Parathyroid adenoma (tissue), 2 donors: Measurements from ENCODE around the gene OR1N1.

Source experiments
- H2AFZ ChIP-seq: fragments of 300-600 bp; sonication (generic); one replicate; pipeline ENCODE4 v1.7.0; 2017; ENCODE audit warnings: antibody characterized with exemption, mild to moderate bottlenecking
- H3K27ac ChIP-seq: fragments of 300-600 bp; sonication (generic); one replicate; pipeline ENCODE4 v1.7.0; 2017
- H3K27me3 ChIP-seq: fragments of 300-600 bp; sonication (generic); one replicate; pipeline ENCODE4 v1.7.0; 2017; ENCODE audit warnings: low read length; ENCODE audit not compliant: control insufficient read depth, insufficient read depth
- H3K36me3 ChIP-seq: fragments of 300-600 bp; sonication (generic); one replicate; pipeline ENCODE4 v1.7.0; 2017; ENCODE audit warnings: low read length; ENCODE audit not compliant: control insufficient read depth, insufficient read depth
- H3K4me1 ChIP-seq: fragments of 300-600 bp; sonication (generic); one replicate; pipeline ENCODE4 v1.7.0; 2017; ENCODE audit warnings: control low read depth
- H3K4me2 ChIP-seq: fragments of 300-600 bp; sonication (generic); one replicate; pipeline ENCODE4 v1.7.0; 2017; ENCODE audit warnings: low read length
- H3K4me3 ChIP-seq: fragments of 300-600 bp; sonication (generic); one replicate; pipeline ENCODE4 v1.7.0; 2017; ENCODE audit warnings: low read depth, low read length
- H3K79me2 ChIP-seq: fragments of 300-600 bp; sonication (generic); one replicate; pipeline ENCODE4 v1.7.0; 2017; ENCODE audit warnings: control low read depth
- H3K9ac ChIP-seq: fragments of 300-600 bp; sonication (generic); one replicate; pipeline ENCODE4 v1.7.0; 2017; ENCODE audit warnings: mild to moderate bottlenecking
- H3K9me3 ChIP-seq: fragments of 300-600 bp; sonication (generic); one replicate; pipeline ENCODE4 v1.7.0; 2017; ENCODE audit warnings: low read length; ENCODE audit not compliant: control insufficient read depth
- TF ChIP-seq, protein P1 (sequence below): fragments of 300-600 bp; sonication (generic); IDR thresholded peaks from one replicate; pipeline ENCODE4 v1.7.0; 2017; ENCODE audit warnings: antibody characterized with exemption, mild to moderate bottlenecking
- donor health status: primary hyperparathyroidism.

The OR1N1 gene

DNA sequence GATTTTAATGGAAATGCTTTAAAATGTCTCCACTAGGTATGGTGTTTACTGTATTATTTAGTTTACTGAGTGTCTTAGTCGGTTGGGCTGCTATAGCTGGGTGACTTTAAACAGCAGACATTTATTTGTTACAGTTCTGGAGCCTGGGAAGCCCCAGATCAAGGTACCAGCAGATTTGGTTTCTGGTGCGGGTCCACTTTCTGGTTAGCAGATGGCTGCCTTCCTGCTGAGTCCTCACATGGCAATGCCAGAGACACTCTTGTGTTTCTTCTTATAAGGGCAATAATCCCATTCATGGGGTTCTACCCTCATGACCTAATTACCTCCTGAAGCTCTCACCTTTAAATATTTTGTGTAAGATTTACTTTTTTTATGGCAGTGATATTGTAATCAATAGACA, 8.9 kb downstream of the OR1N1 start:
- Histone ChIP-seq H3K79me2 (no peaks in the 10 kb centered on the region), H3K27me3 (no peaks in the 10 kb centered on the region), H3K4me3 (no peak overlapping the region), H3K36me3 (no peaks in the 10 kb centered on the region), H3K9ac (no peak overlapping the region), H2AFZ (no peak overlapping the region), H3K4me2 (no peak overlapping the region), H3K27ac (no peak overlapping the region), H3K4me1 (no peaks in the 10 kb centered on the region), H3K9me3 (no peaks in the 10 kb centered on the region)
- TF ChIP-seq, protein P1, sequence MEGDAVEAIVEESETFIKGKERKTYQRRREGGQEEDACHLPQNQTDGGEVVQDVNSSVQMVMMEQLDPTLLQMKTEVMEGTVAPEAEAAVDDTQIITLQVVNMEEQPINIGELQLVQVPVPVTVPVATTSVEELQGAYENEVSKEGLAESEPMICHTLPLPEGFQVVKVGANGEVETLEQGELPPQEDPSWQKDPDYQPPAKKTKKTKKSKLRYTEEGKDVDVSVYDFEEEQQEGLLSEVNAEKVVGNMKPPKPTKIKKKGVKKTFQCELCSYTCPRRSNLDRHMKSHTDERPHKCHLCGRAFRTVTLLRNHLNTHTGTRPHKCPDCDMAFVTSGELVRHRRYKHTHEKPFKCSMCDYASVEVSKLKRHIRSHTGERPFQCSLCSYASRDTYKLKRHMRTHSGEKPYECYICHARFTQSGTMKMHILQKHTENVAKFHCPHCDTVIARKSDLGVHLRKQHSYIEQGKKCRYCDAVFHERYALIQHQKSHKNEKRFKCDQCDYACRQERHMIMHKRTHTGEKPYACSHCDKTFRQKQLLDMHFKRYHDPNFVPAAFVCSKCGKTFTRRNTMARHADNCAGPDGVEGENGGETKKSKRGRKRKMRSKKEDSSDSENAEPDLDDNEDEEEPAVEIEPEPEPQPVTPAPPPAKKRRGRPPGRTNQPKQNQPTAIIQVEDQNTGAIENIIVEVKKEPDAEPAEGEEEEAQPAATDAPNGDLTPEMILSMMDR, result no peak

DNA sequence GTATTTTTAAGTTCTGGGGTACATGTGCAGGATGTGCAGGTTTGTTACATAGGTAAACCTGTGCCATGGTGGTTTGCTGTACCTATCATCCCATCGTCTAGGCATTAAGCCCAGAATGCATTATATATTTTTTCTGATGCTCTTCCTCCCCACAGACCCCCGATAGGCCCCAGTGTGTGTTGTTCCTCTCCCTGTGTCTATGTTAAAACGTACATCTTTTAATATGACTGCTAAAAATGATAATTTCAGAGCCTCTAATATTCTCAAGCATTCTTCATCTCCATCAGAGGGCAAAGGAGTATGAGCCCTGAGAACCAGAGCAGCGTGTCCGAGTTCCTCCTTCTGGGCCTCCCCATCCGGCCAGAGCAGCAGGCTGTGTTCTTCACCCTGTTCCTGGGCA, 16.6 kb downstream of the OR1N1 start, which contains the start of gene OR1J2:
Gene OR1J2 (plus strand): TSS at position 301 of the 400 bp plus-strand sequence. CDS start 0 bp downstream, at position 301.
- H3K4me2 ChIP-seq, result no peak within 1 kb of the TSS
- no peaks in the 10 kb centered on the region for H3K4me1 ChIP-seq
- H3K36me3 ChIP-seq, result no peaks in the 10 kb centered on the region
- TF ChIP-seq, protein P1, result no peak
- no peak within 1 kb of the TSS for H3K27ac ChIP-seq
- H3K79me2 ChIP-seq, result no peaks in the 10 kb centered on the region
- no peaks in the 10 kb centered on the region for H3K9me3 ChIP-seq
- H3K4me3 ChIP-seq, result no peak within 1 kb of the TSS
- H2AFZ ChIP-seq, result no peak within 1 kb of the TSS
- H3K27me3 ChIP-seq, result no peaks in the 10 kb centered on the region
- no peak within 1 kb of the TSS for H3K9ac ChIP-seq

DNA sequence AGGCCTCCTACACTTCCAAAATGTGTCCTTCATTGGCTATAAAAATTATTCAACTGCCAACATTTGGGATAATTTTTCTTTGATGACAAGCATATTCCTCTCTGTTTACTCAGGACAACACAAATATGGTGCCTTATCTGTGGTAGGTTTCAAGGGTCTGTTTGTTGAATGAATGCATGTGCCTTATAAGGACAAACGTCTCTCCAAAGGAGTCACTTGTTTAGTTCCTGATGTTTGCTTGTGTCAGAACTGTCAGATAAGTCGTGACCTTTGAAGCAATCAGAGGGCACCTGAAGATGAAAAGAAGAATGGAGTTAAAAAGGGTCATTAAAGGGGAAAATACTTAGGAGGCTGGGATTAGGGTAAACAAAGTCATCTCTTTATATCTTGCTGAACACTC, 20.1 kb downstream of the OR1N1 start:
- Histone ChIP-seq H3K36me3 (no peaks in the 10 kb centered on the region), H3K4me2 (no peak overlapping the region), H2AFZ (no peak overlapping the region), H3K27ac (no peak overlapping the region), H3K27me3 (no peaks in the 10 kb centered on the region), H3K9ac (no peak overlapping the region), H3K4me3 (no peak overlapping the region), H3K9me3 (no peaks in the 10 kb centered on the region), H3K4me1 (no peaks in the 10 kb centered on the region), H3K79me2 (no peaks in the 10 kb centered on the region)
- TF ChIP-seq, protein P1, result no peak

DNA sequence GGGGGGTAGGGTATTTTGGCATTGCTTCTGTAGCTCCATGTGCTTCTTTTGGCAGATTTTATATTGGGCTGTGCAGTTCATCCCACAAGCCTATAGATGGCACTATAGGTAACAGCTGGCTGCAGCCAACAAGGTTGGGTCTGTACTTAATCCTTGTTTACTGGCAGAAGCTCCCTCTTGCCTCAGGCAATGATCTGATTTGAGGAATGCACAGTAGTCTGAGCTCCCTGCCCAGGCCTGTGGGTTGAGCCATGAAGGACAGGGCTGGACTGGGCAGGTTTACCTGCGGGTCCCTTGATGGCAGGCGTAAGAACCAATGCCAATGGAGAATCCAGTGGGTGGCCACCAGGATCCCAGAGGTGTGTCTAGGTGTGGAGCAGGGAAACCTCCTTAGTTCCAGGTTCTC, 28.2 kb downstream of the OR1N1 start:
- H3K4me3 ChIP-seq, result no peak overlapping the region
- no peak overlapping the region for H3K9ac ChIP-seq
- TF ChIP-seq, protein P1, result peak; percentile 35
- no peaks in the 10 kb centered on the region for H3K79me2 ChIP-seq
- no peaks in the 10 kb centered on the region for H3K9me3 ChIP-seq
- H3K36me3 ChIP-seq, result no peaks in the 10 kb centered on the region
- no peak overlapping the region for H2AFZ ChIP-seq
- H3K27ac ChIP-seq, result no peak overlapping the region
- no peaks in the 10 kb centered on the region for H3K27me3 ChIP-seq
- H3K4me1 ChIP-seq, result no peaks in the 10 kb centered on the region
- no peak overlapping the region for H3K4me2 ChIP-seq

DNA sequence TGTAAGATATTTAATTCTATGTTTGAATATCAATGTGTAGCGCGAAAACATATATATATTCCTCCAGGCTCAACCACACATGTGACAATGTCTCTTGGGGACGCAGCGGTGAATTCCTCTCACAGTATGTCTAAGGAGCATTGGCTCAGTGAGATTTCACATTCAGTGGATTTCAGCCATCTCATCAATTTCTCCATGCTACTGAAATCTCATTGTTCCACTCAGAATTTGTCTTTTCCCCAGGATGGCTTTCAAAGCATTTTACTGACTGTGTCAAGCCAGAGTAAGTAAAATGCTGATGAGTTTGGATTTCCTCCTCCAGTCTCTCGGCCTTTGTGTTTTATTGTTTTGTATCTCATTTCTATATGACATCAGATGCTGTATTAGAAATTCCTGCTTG, 48.0 kb downstream of the OR1N1 start:
- no peak overlapping the region for H3K4me2 ChIP-seq
- no peaks in the 10 kb centered on the region for H3K4me1 ChIP-seq
- H2AFZ ChIP-seq, result no peak overlapping the region
- H3K36me3 ChIP-seq, result no peaks in the 10 kb centered on the region
- H3K4me3 ChIP-seq, result no peak overlapping the region
- no peaks in the 10 kb centered on the region for H3K9me3 ChIP-seq
- no peak overlapping the region for H3K9ac ChIP-seq
- H3K27me3 ChIP-seq, result no peaks in the 10 kb centered on the region
- no peak overlapping the region for H3K27ac ChIP-seq
- TF ChIP-seq, protein P1, result no peak
- H3K79me2 ChIP-seq, result no peaks in the 10 kb centered on the region
